HG03565 (cell line): Measurements from ENCODE around the gene LMAN2L.
A peak's percentile ranks its signal among the peaks of the same experiment; 100 is the strongest.

ENCODE experiments used
- ATAC-seq: cut with Tn5 transposase; IDR thresholded peaks from one replicate; pipeline ENCODE4 v1.9.1; 2021; ENCODE audit warnings: mild to moderate bottlenecking, moderate library complexity; ENCODE audit not compliant: unreplicated experiment

The LMAN2L gene, protein sequence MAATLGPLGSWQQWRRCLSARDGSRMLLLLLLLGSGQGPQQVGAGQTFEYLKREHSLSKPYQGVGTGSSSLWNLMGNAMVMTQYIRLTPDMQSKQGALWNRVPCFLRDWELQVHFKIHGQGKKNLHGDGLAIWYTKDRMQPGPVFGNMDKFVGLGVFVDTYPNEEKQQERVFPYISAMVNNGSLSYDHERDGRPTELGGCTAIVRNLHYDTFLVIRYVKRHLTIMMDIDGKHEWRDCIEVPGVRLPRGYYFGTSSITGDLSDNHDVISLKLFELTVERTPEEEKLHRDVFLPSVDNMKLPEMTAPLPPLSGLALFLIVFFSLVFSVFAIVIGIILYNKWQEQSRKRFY

DNA sequence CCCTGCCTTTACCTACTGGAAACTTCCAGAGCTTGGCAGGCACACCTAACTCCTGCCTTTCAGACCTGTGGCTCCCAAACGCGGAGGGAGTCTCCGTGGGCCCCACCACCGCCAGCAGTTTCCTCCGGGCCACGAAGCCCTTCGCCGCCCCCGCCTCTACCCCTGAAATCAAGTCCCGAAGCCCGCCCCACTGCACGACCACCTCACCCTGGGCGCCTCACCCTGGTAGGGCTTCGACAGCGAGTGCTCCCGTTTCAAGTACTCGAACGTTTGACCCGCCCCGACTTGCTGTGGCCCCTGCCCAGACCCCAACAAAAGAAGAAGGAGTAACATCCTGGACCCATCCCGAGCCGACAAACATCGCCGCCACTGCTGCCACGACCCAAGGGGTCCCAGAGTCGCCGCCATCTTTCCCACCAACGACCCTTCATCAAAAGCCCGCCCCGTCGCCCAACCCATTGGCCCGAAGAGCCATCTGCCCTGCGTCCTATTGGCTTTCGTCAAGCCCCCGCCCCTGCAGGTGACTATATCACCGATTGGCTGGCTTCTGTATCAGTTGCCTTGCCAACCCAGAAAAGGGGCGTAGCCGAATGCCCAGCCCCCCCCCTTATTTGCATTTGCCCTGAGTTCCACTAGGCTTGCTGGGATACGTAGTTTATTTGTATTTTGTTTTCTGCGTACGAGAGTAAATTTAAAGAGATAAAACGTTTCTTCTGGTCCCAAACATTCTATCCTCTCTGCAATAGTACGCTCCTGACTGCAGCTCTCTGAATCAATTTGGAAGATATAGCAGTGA lies at the start of gene LMAN2L:
Gene LMAN2L, minus strand, starts transcription at position 432 of the 796 bp plus-strand sequence. Its CDS starts 24 bp downstream, at position 408.
- peak; percentile 96 for ATAC-seq

DNA sequence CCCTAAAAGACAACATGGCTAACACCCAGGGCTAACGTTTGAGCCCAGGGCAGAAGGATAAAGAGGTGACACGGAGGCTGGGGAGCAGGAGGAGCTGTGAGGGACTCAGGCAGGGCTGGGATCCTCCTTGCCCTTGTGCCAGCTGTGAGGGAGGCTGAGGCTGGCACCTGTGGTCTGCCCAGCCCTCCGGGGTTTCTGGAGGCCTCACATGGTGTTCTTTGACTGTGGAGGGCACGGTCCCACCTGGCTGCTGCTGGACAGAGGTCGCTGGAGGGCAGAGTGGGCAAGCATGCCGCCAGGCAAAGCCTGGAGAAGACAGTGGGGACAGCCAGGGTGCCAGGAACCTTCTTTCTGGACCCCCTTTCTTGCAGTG lies 49.4 kb upstream of the LMAN2L start:
- no peak for ATAC-seq

DNA sequence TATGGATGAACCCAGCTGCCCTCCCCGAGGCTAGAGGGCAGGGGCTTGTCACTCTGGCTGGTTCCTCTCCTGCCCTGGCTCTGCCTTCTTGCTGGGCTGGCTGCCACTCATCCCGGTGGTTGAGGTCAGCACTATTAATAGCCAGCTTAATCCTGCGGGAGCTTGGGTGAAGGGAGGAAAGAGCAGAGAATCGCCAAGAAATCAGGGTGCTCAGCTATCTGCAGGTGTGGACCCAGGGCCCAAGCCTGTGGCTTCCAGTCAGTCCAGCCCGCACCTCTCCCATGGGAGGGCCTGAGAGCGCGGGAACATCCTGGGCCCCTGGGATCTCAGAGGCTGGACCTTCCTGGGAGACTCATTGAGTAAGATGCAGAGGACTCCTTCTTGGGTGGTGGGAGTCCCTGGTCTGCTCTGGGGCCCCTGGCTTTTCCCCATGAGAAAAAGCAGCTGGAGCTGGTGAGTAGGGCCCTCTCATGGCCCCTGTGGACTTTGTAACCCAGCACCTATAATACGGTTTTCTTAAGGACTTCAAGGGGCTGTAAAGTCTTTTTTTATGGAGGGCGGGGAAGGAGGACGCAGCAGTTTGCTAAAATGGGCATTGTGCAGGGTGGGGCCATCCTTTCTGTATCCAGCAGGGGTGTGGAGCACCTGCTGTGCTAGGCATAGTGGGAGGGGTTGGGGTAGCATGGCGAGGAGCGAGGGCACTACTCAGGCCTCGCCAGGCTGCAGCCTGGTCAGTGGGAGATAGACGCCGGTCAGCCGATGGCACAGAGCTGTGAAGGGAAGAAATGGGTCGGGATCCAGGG lies 48.8 kb upstream of the LMAN2L start:
- no peak for ATAC-seq

DNA sequence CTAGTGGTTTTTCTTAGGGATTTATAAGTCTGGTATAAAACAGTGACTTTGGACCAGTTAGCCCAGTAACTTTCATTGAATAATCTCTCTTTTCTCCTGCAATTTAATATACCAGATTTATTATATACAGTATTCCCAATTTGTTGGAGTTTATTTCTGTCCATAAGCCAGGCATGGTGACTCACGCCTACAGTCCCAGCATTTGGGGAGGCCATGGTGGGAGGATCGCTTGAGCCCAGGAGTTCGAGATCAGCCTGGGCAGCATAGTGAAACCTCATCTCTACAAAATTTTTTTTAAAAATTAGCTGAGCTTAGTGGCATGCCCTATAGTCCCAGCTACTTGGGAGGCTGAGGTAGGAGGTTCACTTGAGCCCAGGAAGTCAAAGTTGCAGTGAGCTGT lies 47.5 kb upstream of the LMAN2L start:
- ATAC-seq, result no peak

DNA sequence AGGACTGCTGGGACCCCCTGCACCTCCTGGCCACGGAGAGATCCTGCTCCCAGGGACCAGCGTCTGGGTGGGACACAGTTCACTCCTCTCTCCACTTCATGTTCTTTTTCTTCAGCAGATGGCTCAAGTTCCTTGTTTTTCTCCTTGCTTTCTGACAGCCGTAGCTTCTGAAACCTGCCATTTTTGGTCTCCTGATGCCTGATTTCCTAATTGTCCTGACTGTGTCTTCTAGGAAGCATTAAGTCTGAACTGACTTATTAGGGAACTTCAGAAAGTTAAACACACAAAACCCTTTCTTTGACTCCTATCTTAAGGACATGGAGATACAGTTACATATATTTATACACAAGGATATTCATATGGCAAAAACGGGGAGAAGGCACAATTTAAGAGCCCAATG lies 43.5 kb upstream of the LMAN2L start:
- ATAC-seq, result no peak

DNA sequence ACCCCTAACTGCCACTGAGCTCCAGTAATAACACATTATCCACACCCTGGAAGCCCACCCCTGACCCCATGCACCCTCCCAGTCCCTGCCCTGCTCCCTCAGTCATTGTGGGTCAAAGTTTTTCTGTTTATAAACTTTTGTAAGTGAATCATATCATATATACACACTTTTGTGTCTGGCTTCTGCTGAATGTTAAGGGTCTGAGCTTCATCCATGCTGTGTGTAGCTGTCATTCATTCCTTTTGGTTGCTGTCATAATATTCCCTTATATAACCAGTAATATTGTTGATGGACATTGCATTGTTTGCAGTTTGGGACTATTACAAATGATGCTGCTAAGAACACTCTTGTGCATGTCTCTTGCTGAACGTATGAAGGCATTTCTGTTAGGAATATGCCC lies 35.3 kb upstream of the LMAN2L start:
- no peak for ATAC-seq

DNA sequence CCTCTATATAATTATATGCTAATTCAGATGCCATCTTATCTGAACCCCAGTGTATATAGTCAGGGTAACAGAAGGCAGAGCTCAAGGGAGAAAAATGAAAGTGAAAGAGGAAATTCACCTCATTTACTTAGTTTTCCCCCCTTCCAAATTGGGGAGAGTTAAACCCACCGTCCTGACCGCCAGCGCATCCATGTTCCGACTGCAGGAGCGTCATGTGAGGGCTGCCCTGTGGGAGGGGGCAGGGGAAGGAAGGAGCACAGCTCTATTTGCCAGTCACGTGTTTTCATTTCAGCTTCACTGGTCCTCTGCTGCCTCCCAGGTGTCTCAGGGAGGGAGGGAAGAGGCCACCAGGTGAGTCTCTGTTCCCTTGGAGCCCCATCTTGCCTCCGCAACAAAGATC lies 34.1 kb upstream of the LMAN2L start:
- no peak for ATAC-seq

DNA sequence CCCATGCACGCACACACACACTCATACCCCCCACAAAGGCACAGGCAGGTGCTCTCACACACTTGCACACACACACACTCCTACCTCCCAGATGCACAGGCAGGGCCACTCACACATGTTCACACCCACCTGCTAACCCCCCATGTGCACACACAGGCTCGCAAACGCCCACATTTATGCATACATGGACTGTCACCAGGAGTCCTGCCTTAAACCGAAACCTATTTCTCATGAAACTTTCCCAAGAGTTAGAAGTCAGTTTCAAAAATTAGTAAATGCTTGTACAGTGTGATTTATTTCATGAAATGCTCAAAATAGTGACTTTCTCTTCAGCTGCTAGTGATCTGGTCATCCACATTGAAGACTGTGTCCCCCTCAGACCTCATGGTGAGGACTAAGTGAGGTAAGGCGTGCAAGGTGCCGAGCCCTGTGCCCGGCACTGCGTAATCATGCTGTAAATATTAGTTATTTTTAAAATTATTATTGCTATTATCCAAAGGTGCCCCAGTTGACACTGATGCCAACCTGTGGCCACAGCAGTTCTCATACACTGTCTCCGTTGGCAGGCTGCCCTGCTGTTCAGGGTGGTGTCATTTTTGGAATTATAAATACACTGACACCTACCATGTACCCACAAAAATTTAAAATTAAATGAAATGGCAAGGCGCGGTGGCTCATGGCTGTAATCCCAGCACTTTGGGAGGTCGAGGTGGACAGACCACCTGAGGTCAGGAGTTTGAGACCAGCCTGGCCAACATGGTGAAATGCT lies 33.2 kb upstream of the LMAN2L start:
- ATAC-seq, result no peak

DNA sequence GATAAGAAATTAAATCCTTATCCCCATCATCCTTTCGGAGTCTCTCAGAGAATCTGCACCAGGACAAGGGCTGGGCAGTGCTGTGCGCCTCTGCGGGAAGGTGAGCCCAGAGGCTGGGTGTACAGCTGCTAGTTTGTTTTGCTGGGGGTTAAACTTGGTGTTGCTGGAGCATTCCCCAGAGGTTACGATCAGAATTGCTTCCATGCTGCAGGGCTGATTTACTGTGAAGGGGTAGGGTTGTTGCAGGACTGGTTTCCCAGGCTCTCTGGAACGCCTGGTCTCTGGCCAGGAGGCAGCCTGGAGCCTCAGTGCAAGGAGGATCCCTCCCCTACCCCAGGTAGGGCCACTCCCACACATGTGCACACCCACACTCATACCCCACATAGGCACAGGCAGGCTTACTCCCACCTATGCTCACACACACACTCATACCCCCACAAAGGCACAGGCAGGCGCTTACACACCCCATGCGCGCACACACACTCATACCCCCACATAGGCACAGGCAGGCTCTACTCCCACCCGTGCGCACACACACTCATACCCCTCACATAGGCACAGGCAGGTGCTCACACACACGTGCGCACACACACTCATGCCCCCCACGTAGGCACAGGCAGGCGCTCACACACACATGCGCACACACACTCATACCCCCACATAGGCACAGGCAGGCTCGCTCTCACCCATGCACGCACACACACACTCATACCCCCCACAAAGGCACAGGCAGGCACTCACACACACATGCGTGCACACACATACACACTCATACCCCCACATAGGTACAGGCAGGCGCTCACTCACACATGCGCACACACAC lies 32.1 kb upstream of the LMAN2L start:
- no peak for ATAC-seq

DNA sequence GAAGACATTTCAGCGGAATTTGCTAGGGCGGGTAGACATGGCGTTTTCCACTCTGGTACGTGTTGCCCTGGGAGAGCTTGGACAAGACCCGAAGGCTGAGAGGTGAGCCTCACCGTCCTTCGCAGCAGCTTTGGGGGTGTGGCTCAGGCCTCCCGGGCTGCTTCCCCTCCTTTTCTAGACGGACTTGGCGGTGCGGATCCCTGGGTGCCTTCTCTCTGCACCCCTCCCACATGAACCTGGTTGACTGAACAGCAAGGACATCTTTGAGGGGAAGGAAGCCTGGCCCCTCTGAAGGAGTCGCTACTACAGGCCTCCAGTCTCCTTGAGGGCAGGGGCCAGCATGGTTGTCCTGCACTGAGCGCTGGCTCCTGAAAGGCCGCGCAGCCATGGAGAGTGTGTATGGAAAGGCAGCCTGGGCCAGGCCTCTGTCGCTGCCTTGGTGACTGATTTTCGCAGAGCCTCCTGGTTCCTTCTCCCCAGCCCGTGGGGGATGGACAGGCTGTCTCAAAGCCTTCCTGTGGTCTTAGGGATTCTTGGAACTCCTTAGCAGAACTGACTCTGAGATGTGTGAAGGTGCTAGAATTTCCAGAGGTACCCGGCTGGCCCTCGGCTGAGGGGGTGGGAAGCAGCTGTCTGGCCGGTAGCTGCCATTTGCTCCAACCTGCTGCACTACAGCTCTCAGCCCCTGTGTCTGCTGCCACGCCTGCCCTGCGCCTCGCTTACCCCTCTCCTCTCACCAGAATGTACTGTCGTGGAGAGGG lies 30.8 kb upstream of the LMAN2L start:
- ATAC-seq, result no peak

DNA sequence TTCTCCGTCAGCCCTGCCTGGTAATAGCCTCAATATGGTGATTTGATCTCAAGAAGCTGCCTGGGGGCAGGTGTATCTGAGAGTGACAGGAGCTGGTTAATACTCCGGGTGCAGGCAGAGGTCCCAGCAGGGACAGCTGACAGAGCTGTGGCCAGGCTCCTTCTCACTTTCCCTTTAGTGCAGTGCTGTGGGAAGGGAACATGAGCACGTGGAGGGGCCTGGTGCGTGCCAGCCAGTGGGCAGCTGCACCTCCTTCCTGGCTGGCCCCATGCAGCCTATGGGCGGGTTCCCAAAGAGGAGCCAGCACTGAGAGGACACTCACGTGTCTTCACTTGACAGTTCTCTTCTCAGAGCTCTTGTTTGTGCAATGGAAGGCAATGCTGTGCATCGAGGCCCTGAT lies 29.9 kb upstream of the LMAN2L start:
- ATAC-seq, result no peak

DNA sequence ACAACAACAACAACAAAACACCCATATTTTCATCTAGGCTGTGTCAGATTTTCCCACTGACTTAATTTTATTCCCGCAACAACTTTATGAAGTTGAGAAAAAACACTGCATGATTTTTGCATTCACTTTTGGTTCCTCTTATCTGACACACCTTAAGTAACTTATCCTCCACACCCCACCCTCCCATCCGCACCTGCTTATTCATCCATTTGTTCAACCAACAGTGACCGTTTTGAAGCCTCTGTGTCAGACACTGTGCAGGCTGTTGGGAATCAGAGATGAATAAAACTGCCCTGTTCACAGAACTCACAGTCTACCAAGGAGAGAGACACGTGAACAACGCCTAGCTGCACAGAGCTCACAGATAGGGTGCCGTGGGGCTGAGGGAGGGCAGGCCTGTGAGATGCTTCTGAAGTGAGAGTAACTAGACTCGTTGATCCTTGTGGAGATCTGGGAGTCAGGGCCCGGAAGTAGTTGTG lies 28.3 kb upstream of the LMAN2L start:
- no peak for ATAC-seq

DNA sequence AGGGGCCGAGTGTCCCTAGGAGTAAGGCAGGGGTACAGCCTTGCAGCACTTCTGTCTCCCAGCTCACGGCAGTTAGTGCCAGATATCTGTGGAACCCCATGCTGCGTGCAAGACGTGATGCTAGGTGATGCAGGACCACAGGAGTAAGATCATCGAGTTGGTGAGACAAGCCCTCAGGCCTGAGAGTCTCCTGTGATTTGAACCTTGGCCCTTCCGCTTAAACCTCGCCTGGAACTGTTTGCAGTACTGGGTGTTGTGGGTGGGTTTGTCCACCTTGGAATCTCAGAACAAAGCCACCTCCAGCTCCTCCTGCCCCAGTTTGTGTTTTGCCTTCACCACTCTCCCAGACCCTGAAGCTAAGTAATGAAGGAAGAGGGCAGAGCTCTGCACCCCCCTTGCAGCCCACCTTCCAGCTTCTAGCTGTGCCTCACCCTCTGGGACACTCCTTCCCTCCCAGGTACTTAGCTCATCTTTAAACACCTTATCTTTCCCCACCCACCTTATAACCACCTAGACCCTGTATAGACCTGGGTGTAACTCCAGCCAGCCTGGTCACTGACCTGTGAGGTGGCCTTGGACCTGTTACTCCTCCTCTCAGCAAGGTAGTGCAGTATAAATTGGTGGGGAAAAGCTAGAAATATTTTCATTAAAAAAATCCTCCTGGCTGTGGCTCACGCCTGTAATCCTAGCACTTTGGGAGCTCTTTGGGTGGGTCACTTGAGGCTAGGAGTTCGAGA lies 27.4 kb upstream of the LMAN2L start:
- no peak for ATAC-seq

DNA sequence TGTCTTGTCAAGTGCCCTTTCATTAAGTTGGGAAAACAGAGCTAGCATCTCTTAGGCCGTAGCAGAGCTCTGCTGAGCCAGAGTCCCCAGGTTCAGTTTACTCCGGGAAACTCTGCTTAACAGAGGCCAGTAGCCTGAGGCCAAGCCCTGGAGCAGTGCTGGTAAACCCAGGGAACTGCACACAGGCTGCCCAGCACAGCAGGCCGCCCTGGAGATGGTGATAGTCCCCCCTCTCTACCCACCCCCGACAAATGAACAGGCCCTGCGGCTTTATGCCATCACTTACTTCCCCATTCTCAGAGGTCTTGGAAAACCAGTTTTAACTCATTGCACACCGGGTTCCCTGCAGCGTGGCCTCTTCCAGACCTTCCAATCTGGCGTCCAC lies 24.4 kb upstream of the LMAN2L start:
- ATAC-seq, result no peak

DNA sequence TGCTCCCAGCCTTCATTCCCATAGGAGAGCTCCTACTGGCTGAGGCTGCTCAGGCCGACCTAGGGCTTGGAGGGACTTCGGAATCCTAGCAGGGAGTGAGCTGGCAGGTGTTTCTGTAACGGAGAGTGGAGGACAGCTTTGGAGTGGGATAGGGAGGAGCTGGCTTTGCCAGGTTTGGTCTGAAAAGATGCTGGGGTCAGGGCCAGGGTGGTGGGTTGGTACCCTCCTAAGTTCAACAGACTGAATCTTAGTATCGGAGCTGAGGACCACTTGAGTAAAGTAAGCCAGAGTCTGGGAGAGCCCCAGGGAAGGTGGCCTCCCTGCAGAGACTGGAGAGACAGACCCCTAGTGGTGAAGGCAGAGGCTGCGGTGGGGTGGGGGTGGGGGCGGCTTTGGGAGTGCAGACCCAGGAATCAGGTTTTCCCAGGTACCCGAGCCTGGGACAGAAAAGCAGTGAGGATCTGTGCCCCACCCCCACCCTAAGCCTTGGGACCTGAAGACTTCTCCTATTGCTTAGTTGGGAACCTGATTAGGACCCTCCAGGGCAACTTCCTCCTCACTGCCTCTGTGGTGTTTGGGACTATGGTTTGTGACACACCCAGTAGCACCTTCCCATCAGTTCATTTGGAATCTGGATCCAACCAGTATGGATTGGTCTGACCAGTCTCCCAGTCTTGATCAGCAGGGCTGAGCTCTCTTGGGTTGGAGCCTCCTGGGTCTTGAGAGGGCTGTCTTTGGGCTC lies 23.8 kb upstream of the LMAN2L start:
- ATAC-seq, result no peak

DNA sequence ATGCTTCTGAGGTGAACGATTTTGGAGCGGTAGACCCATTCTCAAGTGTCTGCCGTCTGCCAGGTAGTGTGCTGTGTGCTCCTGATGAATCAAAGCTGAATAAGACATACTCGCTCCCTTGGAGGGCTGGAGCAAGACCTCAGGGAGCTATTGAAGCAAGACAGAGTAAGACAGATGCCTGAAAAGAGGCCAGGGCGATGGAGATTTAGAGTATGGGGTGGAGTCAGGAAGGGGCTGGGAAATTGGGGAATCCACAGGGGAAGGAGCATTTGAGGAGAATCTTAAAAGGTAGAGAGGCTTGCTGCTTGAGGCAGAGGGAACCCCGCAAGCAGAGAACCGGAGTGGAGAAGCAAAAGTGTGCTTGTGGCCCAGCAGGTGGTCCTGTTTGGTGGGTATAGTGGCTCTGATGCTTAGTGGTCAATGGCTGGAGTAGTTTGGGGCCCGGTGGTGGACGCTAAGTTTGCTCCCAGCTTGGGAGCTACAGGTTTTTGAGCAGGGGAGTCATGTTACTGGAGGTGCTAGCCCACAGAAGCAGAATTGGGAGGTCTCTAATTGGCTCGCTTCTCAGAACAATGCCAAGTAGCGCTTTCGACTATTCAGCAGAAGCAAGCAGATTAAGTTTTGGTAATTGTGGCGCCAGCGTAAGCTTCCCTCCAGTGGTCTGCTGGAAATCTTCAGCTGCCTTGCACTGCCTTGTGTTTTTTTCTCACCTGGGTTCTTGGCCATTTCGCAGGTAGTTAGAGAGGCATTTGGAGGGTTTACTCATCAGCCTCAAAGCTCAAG lies 22.9 kb upstream of the LMAN2L start:
- ATAC-seq, result no peak
